IPS DF 4.7 (cell line): ENCODE measurements around the gene TADA2A.

Experiments
- DNase-seq: peaks from one replicate; pipeline ENCODE4 v3.0.0-alpha.2; 2013; ENCODE audit warnings: low spot score; ENCODE audit errors: extremely low read depth

Gene TADA2A, protein sequence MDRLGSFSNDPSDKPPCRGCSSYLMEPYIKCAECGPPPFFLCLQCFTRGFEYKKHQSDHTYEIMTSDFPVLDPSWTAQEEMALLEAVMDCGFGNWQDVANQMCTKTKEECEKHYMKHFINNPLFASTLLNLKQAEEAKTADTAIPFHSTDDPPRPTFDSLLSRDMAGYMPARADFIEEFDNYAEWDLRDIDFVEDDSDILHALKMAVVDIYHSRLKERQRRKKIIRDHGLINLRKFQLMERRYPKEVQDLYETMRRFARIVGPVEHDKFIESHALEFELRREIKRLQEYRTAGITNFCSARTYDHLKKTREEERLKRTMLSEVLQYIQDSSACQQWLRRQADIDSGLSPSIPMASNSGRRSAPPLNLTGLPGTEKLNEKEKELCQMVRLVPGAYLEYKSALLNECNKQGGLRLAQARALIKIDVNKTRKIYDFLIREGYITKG

GRCh38 chr17:37406635-37407461, at the start of gene TADA2A, which contains the start of gene ACACA:
Gene TADA2A (plus strand): TSS chr17:37406886. CDS start chr17:37411366, 4,480 bp downstream.
Gene ACACA (minus strand): TSS chr17:37406836. CDS start chr17:37406299, 537 bp downstream.
- DNase-seq = no peak

DNA sequence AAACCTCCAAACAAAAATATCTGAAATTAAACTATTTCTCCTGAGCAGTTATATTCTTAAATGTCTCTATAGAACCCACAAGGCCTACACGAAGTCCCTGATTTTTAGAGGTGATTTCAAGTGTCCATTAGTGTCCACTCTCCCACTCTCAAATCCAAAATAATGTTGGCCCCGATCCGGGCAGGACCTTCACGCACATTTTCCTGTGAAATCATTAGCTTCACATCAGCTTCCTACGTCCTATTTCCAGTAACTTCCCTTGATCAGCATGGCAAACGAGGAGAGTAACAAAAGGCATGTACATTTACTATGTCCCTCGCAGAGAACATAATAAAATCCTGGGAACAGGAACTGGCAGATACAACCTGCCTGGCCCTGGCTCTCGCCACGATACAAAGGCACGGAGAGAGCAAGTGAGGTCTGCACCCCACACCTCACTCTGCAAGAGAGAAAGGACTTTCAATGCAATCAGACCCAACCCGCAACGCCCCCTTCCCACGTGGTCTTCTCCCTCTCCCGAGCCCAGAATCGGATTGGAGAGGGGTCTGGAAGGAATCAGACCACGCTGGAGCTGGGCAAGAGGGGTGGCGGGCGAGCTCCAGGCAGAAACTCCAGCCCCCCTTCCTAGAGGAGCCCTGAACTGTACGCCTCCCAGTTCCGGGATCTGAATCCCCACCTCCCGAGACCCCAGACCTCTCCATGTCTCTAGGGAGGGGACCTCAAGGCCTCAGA, 48.4 kb upstream of the TADA2A start:
- peak; percentile 66 for DNase-seq

- DNase-seq = peak; percentile 74
Observed at GRCh38 chr17:37358830-37359681, 47.6 kb upstream of the TADA2A start.

- no peak for DNase-seq
Observed at GRCh38 chr17:37359682-37360188, 47.0 kb upstream of the TADA2A start.

- DNase-seq = no peak
Observed at GRCh38 chr17:37360632-37361031, 46.1 kb upstream of the TADA2A start.

DNA sequence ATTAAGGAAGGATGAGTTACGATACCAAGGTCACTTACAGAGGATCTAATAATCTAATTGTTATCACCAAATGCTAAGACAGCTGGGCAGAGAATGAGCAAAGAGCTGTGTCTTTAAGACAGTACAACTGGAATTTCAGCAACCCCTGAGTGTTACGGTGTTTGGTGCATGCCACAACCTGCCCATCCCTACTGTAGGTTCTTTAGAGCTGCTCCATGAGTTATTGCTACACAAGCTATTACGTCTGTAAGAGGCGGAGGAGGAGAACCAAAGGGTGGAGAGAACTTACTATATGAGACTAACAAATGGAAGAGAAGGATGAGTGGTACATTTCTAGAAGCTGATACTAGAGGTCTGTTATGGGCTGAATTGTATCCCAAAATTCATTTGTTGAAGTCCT, 45.1 kb upstream of the TADA2A start:
- no peak for DNase-seq

DNA sequence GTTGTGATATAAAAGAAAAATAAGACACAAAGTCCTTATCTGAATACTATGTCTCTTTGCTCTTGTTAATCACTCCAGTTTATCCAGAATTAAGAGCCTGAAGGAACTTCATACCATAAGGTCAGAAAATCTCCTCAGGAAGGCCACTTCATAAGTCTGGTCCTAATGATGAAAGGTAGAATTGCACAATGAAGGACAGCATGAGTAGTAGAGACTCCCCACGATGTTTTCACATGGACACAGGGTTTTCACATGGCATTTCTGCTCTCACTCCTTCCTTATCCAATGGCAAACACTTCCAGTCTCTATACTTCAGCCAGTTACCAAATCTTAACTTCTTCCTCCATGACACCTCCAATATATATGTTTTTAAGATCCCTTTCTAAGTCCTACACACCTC, 41.1 kb upstream of the TADA2A start:
- no peak for DNase-seq

GRCh38 chr17:37368577-37368976, 38.1 kb upstream of the TADA2A start:
- no peak for DNase-seq

GRCh38 chr17:37373530-37374159, 33.0 kb upstream of the TADA2A start:
- DNase-seq = peak; percentile 81

GRCh38 chr17:37375706-37376105, 31.0 kb upstream of the TADA2A start, which contains the start of gene C17orf78:
Gene C17orf78 (plus strand): TSS chr17:37375985. CDS start chr17:37376093, 108 bp downstream.
- no peak for DNase-seq

DNA sequence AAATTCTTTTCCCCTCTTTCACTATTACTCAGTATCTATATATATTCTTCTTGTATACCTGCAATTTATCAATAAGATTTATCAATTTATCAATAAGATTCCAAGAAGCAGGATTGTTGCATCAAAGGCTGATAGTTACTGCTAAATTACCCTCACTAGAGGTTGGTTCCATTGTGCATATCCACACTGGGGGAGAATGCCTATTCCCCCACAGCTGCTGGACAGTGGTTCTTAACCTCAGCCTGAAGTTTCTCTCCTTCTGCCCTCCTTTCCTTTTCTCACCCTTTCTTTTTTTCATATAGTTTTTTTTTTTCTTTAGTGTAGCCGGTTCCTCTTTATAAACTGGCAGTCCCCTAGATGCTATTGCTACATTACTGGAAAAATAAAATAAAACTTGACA, 24.6 kb upstream of the TADA2A start:
- DNase-seq = no peak

DNA sequence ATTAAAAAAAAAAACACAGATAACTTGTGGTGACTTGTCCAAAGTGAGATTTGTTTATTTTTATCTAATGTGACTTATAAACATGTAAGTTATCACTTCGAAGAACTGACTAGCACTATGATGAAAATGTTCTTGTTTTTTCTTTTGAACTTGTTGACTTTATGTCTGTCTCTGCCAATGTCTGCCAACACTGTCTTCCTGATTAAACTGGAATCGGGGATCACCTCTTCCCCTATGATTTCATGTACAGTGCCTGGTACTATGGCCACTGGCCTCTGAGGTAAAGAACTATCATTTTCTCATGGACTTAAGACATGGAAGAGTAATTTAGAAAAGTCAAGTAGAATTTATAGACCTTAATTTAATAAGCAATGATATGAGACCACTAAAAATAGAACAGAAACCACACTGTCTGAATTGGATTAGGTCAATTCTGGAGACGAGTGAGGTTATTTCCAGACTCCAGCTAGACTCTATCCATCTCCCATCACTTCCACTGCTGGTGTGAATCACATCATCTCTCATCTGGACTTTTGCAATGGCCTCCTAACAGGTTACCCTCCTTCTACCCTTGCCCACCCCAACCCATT, 22.0 kb upstream of the TADA2A start:
- DNase-seq = no peak

- DNase-seq = no peak
Observed at GRCh38 chr17:37385474-37385990, 21.2 kb upstream of the TADA2A start.

DNA sequence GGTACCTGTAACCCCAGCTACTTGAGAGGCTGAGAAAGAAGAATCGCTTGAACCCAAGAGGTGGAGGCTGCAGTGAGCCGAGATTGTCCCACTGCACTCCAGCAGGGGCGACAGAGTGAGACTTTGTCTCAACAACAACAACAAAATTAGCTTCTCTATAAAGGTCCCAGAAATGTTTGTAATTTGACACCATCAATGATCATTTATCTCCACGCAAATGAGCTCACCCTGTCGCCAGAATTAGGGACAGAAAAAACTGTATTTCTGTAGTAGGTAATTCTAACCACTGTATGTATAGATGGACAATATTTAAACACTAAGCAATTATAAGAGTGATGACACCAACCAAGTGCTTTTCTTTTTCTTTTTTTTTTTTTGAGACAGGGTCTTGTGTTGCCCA, 20.2 kb upstream of the TADA2A start:
- DNase-seq = no peak

DNA sequence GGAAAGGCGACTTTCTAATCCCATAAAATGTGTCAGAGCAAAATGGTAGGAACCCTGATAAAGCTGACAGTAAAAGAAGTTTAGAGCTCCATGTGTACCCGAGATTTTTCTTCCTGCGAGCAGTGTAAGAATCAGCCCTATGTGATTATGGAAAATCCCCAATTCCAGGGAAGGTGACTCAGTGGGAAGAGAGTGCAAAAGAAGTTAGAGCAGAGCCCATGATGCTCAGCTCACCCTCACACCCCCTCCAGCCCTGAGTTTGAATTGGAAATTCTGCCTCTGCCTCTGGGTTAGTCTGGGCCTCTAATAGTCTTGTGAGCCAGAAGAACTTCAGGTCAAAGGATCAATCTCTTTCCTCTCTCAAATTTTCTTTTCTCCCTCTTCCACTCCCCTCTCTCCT, 18.4 kb upstream of the TADA2A start:
- no peak for DNase-seq

- DNase-seq = no peak
Observed at GRCh38 chr17:37389160-37389559, 17.5 kb upstream of the TADA2A start.

GRCh38 chr17:37391146-37391545, 15.5 kb upstream of the TADA2A start:
- no peak for DNase-seq

DNA sequence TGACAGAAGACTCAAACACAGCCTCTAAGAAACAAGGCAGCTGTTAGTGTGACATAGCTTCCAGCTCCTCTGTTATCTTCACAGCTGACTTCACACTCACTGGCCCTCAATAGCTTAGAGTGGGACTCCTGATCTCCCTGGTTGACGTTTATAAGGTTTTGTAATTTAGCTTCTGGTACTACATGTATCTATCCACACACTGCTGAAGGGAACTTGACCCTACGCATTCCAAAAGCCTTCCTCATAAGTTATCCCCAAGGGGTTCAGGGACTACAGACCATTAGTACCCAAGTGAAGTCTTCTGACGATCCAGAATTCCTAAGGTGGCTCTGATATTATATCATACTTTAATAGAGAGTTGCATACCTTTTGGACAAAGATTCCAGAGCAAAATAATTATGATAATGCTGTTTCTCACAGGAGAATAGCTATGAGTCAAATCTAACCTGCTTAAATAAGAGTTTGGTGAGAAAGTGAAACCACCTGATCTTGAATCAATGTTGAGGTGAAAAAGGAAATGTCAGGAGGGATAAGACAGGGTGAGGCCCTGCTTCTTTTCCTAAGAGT, 14.6 kb upstream of the TADA2A start:
- DNase-seq = no peak

DNA sequence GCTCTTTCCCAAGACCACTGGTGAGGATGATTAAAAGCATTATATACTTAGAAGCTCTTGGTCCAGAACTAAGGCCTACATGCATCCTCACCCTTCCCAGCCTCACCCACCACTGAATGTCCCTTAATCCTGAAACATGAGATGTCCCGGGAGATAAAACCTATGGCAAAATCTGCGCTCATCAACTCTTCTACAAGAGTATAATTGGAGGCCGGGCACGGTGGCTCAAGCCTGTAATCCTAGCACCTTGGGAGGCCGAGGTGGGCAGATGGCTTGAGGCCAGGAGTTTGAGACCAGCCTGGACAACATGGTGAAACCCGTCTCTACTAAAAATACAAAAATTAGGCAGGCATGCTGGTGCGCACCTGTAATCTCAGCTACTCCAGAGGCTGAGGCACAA, 13.3 kb upstream of the TADA2A start:
- no peak for DNase-seq
